Stimulated activated naive CD8-positive, alpha-beta T cell treated with anti-CD3 and anti-CD28 coated beads, Interleukin-15, amount 100 ng/mL, for 72 hours (primary cell): ENCODE results near the gene CKAP5.
"Not testable (repeated sequence)": the region's sequence is repeated elsewhere in the genome, so short reads cannot be mapped to it uniquely, and the experiment has no call there.

Experiments
- ATAC-seq: fragments of 150-1000 bp; cut with Tn5 transposase; 2 replicates; pipeline ENCODE4 v1.10.0; 2021; ENCODE audit warnings: mild to moderate bottlenecking, moderate library complexity
- DNase-seq, 2 donors: peaks; one replicate each; pipeline ENCODE4 v3.0.0; 2021 to 2022
- H3K27ac Mint-ChIP-seq, 2 donors: one replicate each; pipeline ENCODE4 v1.8.0; 2022; ENCODE audit warnings: mild to moderate bottlenecking in 2 of 2, mixed read lengths in 2 of 2, moderate library complexity in 2 of 2
- H3K27me3 Mint-ChIP-seq: one replicate; pipeline ENCODE4 v1.8.0; 2022; ENCODE audit warnings: mixed read lengths
- H3K4me1 Mint-ChIP-seq: one replicate; pipeline ENCODE4 v1.8.0; 2022; ENCODE audit warnings: mild to moderate bottlenecking, mixed read lengths
- H3K4me3 Mint-ChIP-seq, 2 donors: one replicate each; pipeline ENCODE4 v1.8.0; 2022; ENCODE audit warnings: mild to moderate bottlenecking in 2 of 2, mixed read lengths in 2 of 2, moderate library complexity in 1 of 2
- H3K9me3 Mint-ChIP-seq, 2 donors: one replicate each; pipeline ENCODE4 v1.8.0; 2022; ENCODE audit warnings: mixed read lengths in 2 of 2

Gene CKAP5

GRCh38 chr11:46727952-46728658, 118.0 kb downstream of the CKAP5 start:
- H3K27me3 Mint-ChIP-seq = no peaks in the 10 kb centered on the region
- no peak for DNase-seq
- no peak for ATAC-seq
- H3K9me3 Mint-ChIP-seq = no peaks in the 10 kb centered on the region
- H3K4me3 Mint-ChIP-seq = no peak overlapping the region
- peak overlapping the region in 1 of 2 donors; percentile 72 for H3K27ac Mint-ChIP-seq
- H3K4me1 Mint-ChIP-seq = no peaks in the 10 kb centered on the region

- Mint-ChIP-seq H3K4me1 (no peaks in the 10 kb centered on the region), H3K27me3 (no peaks in the 10 kb centered on the region), H3K4me3 (no peak overlapping the region), H3K9me3 (no peaks in the 10 kb centered on the region), H3K27ac (no peak overlapping the region)
- ATAC-seq = no peak
- DNase-seq = no peak
These were observed 119.7 kb downstream of the CKAP5 start for GRCh38 chr11:46726206-46726862.

- Mint-ChIP-seq H3K4me1 (no peaks in the 10 kb centered on the region), H3K9me3 (no peaks in the 10 kb centered on the region), H3K27me3 (no peaks in the 10 kb centered on the region), H3K27ac (no peak overlapping the region), H3K4me3 (no peak overlapping the region)
- ATAC-seq = no peak
- no peak for DNase-seq
These were observed 120.5 kb downstream of the CKAP5 start for GRCh38 chr11:46725338-46726205.

- Mint-ChIP-seq H3K9me3 (no peaks in the 10 kb centered on the region), H3K27me3 (no peaks in the 10 kb centered on the region), H3K4me3 (no peak overlapping the region), H3K27ac (no peak overlapping the region), H3K4me1 (peaks cover under 1% of the 10 kb centered on the region)
- DNase-seq (no peak), ATAC-seq (no peak)
These were observed 122.0 kb downstream of the CKAP5 start for GRCh38 chr11:46724088-46724487.

- DNase-seq = no peak
- H3K9me3 Mint-ChIP-seq = no peaks in the 10 kb centered on the region
- no peaks in the 10 kb centered on the region for H3K27me3 Mint-ChIP-seq
- no peak overlapping the region for H3K4me3 Mint-ChIP-seq
- ATAC-seq = no peak
- H3K27ac Mint-ChIP-seq = no peak overlapping the region
- H3K4me1 Mint-ChIP-seq = peaks cover 8% of the 10 kb centered on the region
These were observed 122.8 kb downstream of the CKAP5 start for GRCh38 chr11:46723359-46723680.

GRCh38 chr11:46722566-46723358, 123.3 kb downstream of the CKAP5 start:
- Mint-ChIP-seq H3K27ac (peak overlapping the region in 1 of 2 donors; percentile 9), H3K27me3 (no peaks in the 10 kb centered on the region), H3K4me1 (peaks cover 10% of the 10 kb centered on the region), H3K9me3 (no peaks in the 10 kb centered on the region), H3K4me3 (no peak overlapping the region)
- ATAC-seq = no peak
- no peak for DNase-seq

- Mint-ChIP-seq H3K9me3 (no peaks in the 10 kb centered on the region), H3K27me3 (no peaks in the 10 kb centered on the region), H3K4me1 (peaks cover 10% of the 10 kb centered on the region), H3K27ac (no peak overlapping the region), H3K4me3 (no peak overlapping the region)
- DNase-seq (no peak), ATAC-seq (no peak)
These were observed 124.8 kb downstream of the CKAP5 start for GRCh38 chr11:46721286-46721685.

- peaks cover 10% of the 10 kb centered on the region for H3K4me1 Mint-ChIP-seq
- DNase-seq (no peak), ATAC-seq (peak; percentile 40)
- H3K4me3 Mint-ChIP-seq = no peak overlapping the region
- no peaks in the 10 kb centered on the region for H3K9me3 Mint-ChIP-seq
- H3K27ac Mint-ChIP-seq = peak overlapping the region in 1 of 2 donors; percentile 48
- no peaks in the 10 kb centered on the region for H3K27me3 Mint-ChIP-seq
These were observed 126.4 kb downstream of the CKAP5 start for GRCh38 chr11:46719543-46720218.

- no peak for ATAC-seq
- H3K4me1 Mint-ChIP-seq = peaks cover 10% of the 10 kb centered on the region
- peak within 1 kb of the TSS; percentile 48 to 57 for H3K27ac Mint-ChIP-seq
- no peaks in the 10 kb centered on the region for H3K27me3 Mint-ChIP-seq
- no peaks in the 10 kb centered on the region for H3K9me3 Mint-ChIP-seq
- DNase-seq = no peak
- no peak within 1 kb of the TSS for H3K4me3 Mint-ChIP-seq
These were observed 127.0 kb downstream of the CKAP5 start, which contains the start of gene F2 for GRCh38 chr11:46719048-46719542. F2 (plus strand) TSS chr11:46719213; CDS start chr11:46719236, 23 bp downstream.

- no peak for DNase-seq
- H3K27me3 Mint-ChIP-seq = no peaks in the 10 kb centered on the region
- H3K4me1 Mint-ChIP-seq = peaks cover 10% of the 10 kb centered on the region
- peak overlapping the region in 1 of 2 donors; percentile 57 for H3K27ac Mint-ChIP-seq
- H3K4me3 Mint-ChIP-seq = no peak overlapping the region
- H3K9me3 Mint-ChIP-seq = no peaks in the 10 kb centered on the region
- ATAC-seq = no peak
These were observed 127.7 kb downstream of the CKAP5 start for GRCh38 chr11:46718155-46719019.

- H3K9me3 Mint-ChIP-seq, DNase-seq, ATAC-seq, H3K4me3 Mint-ChIP-seq, H3K27me3 Mint-ChIP-seq, H3K27ac Mint-ChIP-seq: not testable (repeated sequence)
- H3K4me1 Mint-ChIP-seq = peaks cover 10% of the 10 kb centered on the region
These were observed 128.3 kb downstream of the CKAP5 start for GRCh38 chr11:46717825-46718154.

GRCh38 chr11:46712874-46713576, 133.1 kb downstream of the CKAP5 start:
- Mint-ChIP-seq H3K4me1 (no peaks in the 10 kb centered on the region), H3K9me3 (no peaks in the 10 kb centered on the region), H3K27ac (no peak overlapping the region), H3K4me3 (no peak overlapping the region), H3K27me3 (no peaks in the 10 kb centered on the region)
- DNase-seq (no peak), ATAC-seq (no peak)

GRCh38 chr11:46711303-46711702, 134.8 kb downstream of the CKAP5 start:
- H3K4me1 Mint-ChIP-seq = peaks cover 6% of the 10 kb centered on the region
- DNase-seq (no peak), ATAC-seq (no peak)
- H3K27ac Mint-ChIP-seq = no peak overlapping the region
- H3K9me3 Mint-ChIP-seq = no peaks in the 10 kb centered on the region
- H3K27me3 Mint-ChIP-seq = no peaks in the 10 kb centered on the region
- H3K4me3 Mint-ChIP-seq = no peak overlapping the region
